GM18517 (cell line): ENCODE measurements around the gene PCDHGA11.
"Not testable (repeated sequence)": the region's sequence is repeated elsewhere in the genome, so short reads cannot be mapped to it uniquely, and the experiment has no call there.

Experiments used
- ATAC-seq: cut with Tn5 transposase; IDR thresholded peaks from one replicate; pipeline ENCODE4 v1.9.1; 2021; ENCODE audit warnings: mild to moderate bottlenecking, moderate library complexity; ENCODE audit not compliant: unreplicated experiment

The PCDHGA11 gene

DNA sequence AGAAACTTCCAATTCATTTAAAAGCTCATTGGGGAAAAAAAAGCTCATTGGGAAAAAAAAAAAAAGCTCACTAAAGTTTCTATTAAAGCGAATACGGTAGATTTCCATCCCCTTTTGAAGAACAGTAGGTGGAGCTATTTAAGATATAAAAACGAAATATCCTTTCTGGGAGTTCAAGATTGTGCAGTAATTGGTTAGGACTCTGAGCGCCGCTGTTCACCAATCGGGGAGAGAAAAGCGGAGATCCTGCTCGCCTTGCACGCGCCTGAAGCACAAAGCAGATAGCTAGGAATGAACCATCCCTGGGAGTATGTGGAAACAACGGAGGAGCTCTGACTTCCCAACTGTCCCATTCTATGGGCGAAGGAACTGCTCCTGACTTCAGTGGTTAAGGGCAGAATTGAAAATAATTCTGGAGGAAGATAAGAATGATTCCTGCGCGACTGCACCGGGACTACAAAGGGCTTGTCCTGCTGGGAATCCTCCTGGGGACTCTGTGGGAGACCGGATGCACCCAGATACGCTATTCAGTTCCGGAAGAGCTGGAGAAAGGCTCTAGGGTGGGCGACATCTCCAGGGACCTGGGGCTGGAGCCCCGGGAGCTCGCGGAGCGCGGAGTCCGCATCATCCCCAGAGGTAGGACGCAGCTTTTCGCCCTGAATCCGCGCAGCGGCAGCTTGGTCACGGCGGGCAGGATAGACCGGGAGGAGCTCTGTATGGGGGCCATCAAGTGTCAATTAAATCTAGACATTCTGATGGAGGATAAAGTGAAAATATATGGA lies 9.7 kb downstream of the PCDHGA11 start, which contains the start of gene PCDHGA12:
TSS of gene PCDHGA12 (plus strand) at position 176 of the 782 bp plus-strand sequence. CDS start at position 429, 253 bp downstream.
- ATAC-seq: no peak

DNA sequence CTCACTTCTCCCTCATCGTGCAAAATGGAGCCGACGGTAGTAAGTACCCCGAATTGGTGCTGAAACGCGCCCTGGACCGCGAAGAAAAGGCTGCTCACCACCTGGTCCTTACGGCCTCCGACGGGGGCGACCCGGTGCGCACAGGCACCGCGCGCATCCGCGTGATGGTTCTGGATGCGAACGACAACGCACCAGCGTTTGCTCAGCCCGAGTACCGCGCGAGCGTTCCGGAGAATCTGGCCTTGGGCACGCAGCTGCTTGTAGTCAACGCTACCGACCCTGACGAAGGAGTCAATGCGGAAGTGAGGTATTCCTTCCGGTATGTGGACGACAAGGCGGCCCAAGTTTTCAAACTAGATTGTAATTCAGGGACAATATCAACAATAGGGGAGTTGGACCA lies 10.4 kb downstream of the PCDHGA11 start:
- ATAC-seq: no peak

DNA sequence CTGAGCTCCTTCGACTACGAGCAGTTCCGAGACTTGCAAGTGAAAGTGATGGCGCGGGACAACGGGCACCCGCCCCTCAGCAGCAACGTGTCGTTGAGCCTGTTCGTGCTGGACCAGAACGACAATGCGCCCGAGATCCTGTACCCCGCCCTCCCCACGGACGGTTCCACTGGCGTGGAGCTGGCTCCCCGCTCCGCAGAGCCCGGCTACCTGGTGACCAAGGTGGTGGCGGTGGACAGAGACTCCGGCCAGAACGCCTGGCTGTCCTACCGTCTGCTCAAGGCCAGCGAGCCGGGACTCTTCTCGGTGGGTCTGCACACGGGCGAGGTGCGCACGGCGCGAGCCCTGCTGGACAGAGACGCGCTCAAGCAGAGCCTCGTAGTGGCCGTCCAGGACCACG lies 11.5 kb downstream of the PCDHGA11 start:
- not testable (repeated sequence) for ATAC-seq

- not testable (repeated sequence) for ATAC-seq
These were observed 11.9 kb downstream of the PCDHGA11 start for GRCh38 chr5:141432726-141433125.

GRCh38 chr5:141434006-141434405 lies 13.2 kb downstream of the PCDHGA11 start:
- ATAC-seq: no peak

- no peak for ATAC-seq
These were observed 16.4 kb downstream of the PCDHGA11 start for GRCh38 chr5:141437221-141437620.

DNA sequence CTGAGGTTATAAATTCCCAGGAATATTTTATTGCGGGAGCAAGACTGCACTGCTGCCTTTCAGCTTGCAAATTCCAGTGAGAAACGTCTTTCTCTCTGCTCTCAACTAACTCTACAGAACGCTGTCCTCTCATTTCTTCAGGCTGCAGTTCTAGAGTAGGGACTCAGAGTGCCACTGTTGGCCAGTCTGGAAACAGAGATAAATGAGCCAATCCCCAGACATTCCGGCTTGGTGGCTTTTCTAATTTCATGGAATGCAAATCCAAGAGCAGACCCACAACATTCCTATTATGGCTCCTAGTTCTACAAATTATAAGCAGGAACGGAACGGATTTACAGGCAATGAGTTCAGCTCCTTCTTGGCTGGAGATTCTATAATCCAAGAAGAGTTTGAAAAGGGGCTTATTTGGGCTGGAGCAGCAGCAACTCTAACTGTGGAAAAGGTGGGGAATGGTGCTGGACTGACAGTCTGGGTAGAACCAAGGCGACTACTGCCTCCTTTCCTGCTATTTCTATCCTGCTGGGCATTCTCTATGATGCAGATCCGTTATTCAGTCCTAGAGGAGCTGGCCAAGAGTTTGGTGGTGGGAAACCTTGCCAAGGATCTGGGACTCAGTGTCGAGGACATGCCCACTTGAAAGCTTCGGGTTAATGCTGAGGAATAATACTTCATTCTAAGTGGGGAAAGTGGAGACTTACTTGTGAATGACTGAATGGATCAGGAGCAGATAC lies 18.7 kb downstream of the PCDHGA11 start:
- ATAC-seq: no peak

- no peak for ATAC-seq
These were observed 19.5 kb downstream of the PCDHGA11 start for GRCh38 chr5:141440341-141440740.

- ATAC-seq: no peak
These were observed 20.8 kb downstream of the PCDHGA11 start for GRCh38 chr5:141441571-141442170.

- no peak for ATAC-seq
These were observed 44.5 kb downstream of the PCDHGA11 start for GRCh38 chr5:141465351-141465750.
